Loucy (cell line): ENCODE measurements around the gene MLKL.

ENCODE experiments used
- CTCF ChIP-seq: fragments of 200-600 bp; sonication (generic); conservative IDR thresholded peaks from 2 replicates; pipeline ENCODE4 v1.5.1; 2014; ENCODE audit warnings: mild to moderate bottlenecking, antibody characterized with exemption, low read length
- EZH2phosphoT487 ChIP-seq: fragments of 200-600 bp; IDR thresholded peaks from 2 replicates; pipeline ENCODE4 v1.6.1; 2018; ENCODE audit warnings: antibody characterized with exemption, mild to moderate bottlenecking, moderate library complexity, borderline replicate concordance

DNA sequence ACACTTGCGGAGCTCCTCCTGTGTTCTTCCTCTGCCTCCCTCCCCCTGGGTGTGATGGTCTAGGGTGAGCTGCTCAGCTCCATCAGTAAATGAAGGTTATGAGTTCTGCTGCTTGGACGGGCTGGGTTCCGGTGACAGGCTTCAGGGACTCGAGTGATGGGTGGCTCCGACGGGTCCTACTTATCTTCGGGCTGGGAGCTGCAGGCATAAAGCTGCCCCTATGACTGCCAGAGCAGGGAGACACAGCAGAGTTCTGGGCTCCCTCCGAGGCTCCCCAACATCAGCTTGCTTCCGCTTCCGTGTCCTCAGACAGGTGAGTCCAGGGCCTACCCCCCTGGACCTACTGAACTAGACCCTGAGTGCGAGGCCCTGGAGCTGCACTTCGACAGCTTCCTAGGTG is 11.3 kb upstream of the MLKL start:
- no peak for TF ChIP-seq CTCF
- no peak for TF ChIP-seq EZH2phosphoT487
